ENCODE measurements around the gene CHFR.

DNA sequence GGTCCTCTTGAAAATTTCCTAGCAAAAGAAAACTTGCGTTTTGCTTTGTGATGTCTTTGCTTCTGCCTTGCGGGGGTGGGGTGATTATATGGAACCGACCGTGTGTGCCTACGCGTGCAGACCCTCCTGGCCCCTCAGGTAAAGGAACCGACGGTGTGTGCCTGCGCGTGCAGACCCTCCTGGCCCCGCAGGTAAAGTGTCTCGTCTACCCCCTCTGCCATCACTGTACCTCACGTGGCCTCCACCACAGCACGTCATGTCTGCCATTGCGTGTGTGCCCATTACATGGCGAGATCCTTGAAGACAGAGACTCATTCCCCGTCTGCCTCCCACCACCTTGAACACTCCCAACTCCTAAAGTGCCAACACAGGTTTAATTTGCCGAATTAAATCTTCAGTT lies 62.3 kb downstream of the CHFR start:
- TF ChIP-seq POLR2A (IDR thresholded peaks at IDR 0.05) = no peak
- TF ChIP-seq, protein P1, sequence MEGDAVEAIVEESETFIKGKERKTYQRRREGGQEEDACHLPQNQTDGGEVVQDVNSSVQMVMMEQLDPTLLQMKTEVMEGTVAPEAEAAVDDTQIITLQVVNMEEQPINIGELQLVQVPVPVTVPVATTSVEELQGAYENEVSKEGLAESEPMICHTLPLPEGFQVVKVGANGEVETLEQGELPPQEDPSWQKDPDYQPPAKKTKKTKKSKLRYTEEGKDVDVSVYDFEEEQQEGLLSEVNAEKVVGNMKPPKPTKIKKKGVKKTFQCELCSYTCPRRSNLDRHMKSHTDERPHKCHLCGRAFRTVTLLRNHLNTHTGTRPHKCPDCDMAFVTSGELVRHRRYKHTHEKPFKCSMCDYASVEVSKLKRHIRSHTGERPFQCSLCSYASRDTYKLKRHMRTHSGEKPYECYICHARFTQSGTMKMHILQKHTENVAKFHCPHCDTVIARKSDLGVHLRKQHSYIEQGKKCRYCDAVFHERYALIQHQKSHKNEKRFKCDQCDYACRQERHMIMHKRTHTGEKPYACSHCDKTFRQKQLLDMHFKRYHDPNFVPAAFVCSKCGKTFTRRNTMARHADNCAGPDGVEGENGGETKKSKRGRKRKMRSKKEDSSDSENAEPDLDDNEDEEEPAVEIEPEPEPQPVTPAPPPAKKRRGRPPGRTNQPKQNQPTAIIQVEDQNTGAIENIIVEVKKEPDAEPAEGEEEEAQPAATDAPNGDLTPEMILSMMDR (IDR thresholded peaks at IDR 0.05) = no peak

Data from heart left ventricle (tissue), 13 donors.